ENCODE data around the gene CEP112.
"Not testable (repeated sequence)": the region's sequence is repeated elsewhere in the genome, so short reads cannot be mapped to it uniquely, and the experiment has no call there.

Gene CEP112

DNA sequence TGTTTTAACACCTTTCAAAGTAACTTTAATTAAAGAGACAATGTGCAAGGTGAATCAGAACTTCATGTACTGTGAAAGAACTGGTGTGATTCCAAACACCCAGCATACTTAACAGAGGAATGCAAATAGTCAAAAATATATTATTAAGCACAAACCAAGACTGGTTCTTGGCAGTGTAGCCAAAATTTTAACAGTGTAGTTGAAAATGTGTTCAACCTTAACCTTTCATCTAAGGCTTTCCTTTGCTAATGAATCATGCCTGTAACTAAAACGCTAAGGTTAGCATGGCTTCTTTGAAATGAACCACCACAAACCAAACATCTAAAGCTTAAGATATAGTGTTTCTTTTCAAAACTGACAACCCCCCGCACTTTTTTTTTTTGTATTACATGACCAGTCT lies 484.2 kb downstream of the CEP112 start:
- no peak for DNase-seq

DNA sequence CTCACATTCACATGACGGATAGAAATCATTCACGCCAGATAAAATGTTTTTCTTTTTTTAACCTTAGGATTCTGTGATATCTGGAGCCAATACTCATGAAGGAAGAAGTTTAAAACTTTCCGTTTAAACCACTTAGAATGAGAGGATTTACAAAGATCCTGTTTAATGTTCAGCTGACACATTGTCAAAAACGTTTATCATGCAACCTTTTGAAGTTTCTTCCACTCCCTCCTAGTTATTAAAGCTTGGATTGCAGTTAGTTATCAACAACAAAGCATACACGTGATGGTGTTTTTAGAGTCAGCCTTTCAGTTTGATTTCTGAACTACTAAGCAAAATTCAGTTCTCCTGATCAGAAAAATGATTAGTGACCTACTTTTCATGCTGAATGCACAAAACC lies 487.2 kb downstream of the CEP112 start:
- no peak for DNase-seq

DNA sequence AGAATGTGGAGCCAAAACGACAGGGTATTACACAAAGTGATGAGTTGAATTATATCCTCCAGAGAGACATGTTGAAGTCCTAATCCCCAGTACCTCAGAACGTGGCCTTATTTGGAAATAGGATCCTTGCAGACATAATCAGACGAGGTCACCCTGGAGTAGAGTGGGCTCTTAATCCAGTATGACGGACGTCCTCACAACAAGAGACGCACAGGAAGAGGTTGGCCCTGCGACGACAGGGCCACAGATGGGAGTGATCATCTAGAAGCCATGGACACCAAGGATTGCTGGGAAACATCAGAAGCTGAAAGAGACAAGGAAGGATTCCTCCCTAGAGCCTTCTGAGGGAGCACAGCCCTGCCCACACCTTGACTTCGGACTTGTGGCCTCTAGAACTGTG lies 488.0 kb downstream of the CEP112 start:
- DNase-seq, result no peak

DNA sequence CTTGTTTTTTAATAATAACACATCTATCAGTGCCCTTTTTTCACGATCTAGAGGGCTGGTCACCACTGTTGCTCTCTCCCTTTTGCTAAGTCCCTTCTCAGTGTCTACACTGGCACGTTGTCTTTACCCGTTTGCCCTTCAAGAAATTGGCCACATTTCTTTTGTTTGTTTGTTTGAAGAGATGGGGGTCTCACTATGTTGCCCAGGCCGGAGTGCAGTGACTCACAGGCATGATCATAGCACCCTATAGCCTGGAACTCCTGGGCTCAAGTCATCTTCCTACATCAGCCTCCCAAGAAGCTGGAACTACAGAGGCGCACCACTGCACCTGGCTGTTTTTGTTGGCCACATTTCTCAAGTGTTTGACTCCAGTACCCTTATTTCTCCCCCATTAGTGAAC lies 492.5 kb downstream of the CEP112 start:
- no peak for DNase-seq

DNA sequence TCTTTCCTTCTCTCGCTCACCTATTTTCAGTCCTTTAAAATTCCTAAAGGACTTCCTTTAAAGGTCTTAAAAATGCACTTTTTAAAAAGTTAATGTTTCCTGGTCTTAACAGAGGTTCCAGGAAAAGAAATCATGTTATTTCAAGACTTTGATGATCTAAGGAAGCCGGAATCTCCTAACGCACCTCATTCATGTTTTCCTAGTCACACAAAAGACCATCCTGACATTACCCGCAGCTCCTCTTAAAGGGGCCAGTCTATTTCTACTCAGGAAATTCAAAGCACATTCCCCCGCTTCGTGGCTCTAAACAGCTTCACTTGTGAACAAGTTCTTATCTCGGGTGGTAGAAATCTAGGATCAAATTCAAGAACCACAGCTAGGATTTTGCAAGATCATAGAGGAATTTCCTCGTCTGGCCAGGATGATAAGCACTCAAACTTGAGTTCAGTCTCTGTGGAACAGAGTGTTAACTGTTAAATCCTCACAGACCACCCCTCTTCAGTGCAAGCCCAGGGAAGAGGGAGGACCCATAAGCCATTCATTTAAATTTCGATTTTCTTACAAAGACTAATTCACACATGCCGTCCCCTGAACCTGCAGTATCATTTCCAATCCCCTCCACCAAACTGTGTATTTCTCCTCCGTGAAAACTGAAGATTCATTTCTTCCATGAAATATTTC lies 493.4 kb downstream of the CEP112 start:
- DNase-seq, result no peak

DNA sequence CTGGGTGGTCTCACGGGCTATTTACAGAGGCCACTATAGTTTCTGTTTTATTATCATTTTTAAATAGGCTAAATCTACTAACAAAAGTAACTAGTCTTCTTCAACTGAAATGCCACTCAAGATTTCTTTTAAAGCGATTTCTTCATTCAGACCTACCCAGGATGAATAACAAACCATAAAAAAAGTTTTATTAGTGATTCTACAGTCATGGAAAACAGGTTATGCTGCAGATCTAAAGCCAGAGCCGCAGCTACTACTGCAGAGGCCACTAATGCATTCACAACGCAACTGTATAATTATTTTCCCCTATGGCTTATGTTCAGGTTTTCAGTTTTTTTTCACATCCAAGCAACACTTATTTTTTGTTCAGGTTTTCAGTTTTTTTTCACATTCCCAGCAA lies 494.3 kb downstream of the CEP112 start:
- DNase-seq, result no peak

DNA sequence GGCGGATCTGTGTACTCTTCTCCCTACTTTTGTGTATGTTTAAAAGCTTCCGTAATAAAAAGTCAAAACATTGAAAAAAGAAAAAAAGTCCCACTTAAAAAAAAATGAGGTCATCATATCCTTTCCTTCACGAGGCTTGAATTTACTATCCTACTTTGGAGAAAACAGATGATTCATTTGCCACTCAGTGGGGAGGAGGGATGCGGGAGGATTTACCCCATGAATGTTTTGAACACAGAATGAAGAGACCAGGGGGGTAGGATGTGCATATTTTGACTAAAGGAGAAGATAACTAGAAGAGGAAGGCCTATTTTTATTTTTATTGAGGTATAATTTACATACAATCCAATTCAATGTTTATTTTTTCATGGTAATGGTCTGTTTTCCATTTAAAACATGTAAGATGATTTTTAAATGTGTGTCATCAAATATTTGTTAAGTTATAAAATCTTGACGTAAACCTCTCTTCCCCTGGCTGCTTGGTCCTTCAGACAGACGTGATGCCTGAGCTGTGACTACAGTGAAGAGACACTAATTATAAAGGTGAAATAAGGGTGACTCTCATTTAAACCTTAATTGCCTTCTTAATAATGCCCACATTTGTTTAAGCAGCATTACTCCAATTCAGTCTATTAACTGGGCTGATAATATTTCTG lies 495.1 kb downstream of the CEP112 start:
- DNase-seq, result no peak

DNA sequence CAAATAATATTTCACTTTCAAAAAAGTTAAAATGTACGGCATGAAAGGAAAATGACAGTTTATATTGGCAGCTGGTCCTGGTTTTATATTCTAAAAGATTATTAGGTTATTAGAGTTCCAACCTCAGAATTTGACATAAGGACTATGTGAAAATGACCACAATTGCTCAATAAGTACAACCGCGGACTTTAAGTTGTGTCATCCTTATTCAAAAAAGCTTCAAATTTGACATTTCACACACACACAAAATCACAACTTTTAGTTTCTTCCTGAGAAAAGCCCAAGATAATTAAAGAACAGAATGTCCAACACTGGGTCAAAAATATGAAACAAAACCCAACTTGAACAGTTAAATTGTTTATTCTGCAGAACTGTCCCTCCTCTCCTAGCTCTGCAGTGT lies 497.3 kb downstream of the CEP112 start:
- no peak for DNase-seq

DNA sequence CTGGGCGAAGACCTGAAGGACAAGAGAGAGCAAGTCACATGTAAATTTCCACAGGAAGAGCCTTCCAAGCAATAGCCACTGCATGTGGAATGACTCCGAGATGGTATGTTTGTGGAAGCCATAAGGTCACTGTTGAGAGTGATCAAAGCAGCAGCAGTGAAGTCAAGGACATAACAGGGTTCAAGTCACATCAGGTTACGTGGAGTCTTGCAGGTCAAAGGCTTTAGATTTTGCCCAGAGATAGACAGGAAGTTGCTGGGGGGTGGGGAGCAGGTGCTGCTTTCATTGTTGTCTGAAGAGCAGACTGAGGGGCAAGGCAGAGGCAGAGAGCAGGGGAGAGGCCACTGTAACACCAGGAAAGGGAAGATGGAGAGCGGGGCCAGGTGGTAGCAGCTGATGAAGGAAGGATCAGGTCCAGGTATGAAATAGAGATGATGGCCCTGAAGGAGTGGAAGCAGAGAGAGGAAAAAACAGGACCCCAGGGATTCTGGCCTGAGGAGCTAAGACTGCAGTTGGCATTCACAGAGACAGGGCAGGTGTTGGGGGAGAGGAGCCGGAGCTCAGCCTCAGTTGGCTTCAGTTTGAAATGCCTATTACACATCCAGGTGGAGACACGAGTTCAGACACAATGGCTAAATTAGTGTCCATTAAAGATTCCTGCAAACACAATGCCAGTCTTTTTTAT lies 501.2 kb downstream of the CEP112 start:
- no peak for DNase-seq

DNA sequence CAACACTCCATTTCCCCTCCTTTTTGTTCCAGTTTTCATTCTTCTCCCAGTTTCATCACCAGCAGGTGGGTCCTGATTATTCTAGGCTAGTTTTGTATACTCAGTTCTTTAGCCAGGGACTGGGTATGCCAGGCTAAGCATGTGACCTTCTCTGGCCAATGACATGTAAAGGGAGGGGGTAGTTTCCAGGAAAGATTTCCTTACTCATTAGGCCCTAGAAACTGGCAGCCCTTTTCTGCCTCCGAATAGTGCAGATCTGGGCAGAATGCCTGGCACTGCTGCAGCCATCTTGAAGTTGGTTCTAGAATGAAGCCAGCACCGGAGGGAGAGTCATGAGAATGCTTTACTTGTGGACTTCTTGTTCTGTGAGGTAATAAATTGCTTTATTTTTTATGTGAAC lies 503.6 kb downstream of the CEP112 start:
- DNase-seq, result no peak

DNA sequence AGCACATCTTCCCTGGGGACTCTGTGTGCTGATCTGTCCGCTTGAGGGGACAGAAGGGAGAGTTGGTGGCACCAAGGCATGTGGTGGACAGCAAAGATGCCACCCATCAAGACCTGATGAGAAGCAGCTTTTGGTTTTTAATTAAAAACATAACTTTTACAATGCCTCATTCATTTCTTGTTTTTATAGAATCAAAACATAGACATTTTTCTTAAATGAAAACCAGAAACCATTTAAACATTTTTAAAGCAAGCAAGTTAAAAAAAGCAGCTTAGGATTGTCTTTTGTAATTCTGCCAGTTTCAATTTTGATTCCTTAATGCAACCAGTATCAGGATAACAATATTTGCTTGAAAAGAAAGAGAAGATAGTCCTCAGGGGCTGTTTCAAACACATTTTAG lies 506.8 kb downstream of the CEP112 start:
- DNase-seq, result no peak

DNA sequence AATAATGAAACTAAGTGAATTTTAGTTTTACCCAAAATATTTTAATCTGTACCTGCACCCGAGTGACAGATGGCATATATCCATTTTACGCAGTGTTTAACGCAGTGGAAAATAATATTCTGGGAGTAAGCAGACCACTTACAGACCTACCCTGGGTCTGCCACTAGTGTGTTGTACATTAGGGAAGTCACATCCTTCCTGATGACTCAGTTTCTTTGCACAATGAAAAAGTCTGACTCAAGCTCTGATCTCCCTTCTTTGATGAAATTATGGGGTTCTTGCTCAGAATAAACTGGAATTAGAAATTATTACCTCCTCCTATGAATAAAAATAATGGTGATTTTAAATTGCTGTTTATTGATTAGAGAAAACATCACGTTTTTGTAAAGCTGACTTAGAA lies 507.3 kb downstream of the CEP112 start:
- DNase-seq, result no peak

DNA sequence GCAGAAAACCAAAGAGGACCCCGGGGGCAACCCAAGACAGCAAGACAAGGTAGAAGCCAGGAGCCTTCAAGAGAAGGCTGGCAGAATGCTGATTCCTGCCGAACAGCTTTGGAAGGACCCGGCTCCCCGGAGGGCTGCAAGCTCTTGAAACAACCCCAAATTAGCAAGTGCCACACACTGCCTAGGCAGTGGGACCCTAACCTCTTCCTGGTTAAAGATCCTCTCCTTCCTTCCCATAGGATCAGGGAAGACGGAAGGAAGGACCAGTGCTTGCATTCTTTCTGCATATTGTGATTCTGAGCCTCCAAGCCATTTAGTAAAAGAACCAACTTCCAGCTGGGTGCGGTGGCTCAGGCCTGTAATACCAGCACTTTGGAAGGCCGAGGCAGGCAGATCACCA lies 508.5 kb downstream of the CEP112 start:
- no peak for DNase-seq

DNA sequence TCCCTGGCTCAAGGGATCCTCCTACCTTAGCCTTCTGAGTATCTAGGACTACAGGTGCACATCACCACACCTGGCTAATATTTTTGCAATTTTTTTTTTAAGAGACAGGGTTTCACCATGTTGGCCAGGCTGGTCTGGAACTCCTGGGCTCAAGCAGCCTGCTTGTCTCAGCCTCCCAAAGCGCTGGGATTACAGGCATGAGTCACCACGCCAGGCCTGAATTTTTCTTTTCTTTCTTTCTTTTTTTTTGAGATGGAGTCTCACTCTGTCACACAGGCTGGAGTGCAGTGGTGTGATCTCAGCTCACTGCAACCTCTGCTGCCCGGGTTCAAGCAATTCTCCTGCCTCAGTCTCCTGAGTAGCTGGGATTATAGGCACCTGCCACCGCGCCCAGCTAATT lies 510.2 kb downstream of the CEP112 start:
- DNase-seq, result not testable (repeated sequence)

DNA sequence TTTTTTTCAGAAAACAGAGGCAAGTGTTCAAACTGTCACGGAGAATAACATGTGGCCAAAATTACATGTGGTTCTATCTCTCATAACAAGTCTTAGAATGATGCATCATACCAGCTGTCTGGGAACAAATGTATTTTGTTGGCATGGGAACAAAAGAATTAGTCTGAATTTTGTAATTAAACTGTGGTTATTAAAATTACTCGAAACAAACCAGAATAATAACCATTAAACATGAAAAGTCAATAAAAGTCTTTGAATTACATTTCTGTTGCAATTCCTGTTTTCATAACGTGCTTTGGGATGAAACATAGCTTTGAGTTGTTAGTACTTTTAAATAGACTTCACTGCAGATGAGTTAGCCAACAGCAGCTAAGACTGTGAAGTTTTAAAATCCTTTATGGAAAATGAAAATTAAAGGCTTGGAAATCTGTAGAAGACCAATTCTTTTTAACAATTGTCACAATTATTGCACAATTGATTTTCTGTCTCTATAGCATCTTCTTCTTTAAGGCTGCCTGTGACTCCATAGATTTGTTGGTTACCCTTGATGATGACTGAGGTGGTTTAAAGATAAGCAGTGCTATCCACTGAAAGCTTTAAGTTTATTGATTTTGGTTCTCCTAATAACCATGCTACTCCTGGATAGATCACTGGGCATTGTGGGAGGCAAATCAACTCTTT lies 512.6 kb downstream of the CEP112 start:
- no peak for DNase-seq

DNA sequence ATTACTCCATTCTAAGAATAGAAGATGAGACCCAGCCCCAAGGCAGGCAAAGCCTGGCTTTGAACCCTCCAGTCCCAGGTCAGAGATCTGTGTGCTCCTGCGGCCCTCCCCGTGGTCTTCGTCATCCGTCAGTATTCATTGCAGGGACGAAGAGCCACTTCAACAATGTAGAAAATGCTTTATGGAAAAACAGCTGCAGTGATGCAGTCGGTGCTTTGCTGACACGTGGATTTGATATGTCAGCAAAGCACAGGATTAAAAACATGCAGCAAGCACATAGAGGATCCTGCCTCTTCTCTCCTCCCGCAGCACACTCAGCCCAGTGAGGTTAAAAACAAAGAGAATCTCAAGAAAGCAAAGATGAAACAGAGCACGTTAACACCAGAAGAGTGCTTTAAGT lies 513.4 kb downstream of the CEP112 start:
- DNase-seq, result no peak

DNA sequence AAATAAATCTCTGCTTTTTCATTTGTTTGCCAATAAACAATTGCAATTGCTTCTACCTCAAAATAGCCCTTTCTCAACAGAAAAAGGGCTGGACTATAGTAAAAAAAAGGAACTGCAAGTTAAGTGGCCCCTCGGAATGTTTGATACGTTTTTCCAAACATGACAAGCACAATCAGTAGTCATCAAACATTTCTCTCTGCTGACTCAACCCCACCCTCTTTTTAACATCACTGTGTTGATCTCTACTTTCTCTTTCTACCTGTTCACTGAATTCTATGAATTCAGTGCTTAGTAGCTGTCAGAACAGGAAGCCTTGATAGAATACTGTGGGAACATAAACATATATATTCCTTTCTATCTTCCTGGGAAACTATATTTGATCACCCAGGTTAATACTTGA lies 514.0 kb downstream of the CEP112 start:
- no peak for DNase-seq

DNA sequence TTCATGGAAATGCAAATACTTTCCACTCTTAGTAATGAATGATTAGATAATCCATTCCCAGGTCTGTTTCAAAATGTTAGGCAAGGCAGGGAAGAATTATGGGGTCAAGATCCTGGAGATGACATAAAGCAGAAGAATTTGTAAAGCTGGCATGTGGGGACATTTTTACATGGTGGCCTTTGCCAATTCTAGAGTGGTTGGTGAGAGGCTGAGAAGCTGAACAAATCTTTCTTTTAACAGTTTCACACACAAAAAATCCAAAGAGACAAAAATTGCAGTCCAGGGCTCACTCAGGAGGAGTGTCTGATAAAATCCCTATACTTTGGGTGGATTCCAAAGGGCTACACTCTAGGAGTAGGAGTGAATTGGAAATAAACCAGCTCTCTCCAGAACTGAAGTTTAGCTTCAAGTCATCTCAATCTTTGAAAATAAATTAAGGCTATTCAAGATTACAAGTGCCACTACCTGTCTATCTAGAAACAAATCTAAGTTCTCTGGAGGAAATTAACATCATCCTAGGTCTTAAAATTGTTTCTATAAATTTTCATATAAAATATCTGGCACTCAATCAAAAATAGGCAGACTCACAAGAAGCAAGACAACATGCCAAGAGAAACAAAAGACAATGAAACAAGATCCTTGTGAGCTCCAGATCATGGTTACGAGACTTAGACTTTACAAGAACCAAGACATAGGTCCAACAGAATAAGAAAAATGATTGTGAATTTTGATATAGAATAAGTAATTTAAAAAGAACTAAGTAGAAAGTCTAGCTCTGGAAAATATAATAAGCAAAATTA lies 517.5 kb downstream of the CEP112 start:
- DNase-seq, result no peak

DNA sequence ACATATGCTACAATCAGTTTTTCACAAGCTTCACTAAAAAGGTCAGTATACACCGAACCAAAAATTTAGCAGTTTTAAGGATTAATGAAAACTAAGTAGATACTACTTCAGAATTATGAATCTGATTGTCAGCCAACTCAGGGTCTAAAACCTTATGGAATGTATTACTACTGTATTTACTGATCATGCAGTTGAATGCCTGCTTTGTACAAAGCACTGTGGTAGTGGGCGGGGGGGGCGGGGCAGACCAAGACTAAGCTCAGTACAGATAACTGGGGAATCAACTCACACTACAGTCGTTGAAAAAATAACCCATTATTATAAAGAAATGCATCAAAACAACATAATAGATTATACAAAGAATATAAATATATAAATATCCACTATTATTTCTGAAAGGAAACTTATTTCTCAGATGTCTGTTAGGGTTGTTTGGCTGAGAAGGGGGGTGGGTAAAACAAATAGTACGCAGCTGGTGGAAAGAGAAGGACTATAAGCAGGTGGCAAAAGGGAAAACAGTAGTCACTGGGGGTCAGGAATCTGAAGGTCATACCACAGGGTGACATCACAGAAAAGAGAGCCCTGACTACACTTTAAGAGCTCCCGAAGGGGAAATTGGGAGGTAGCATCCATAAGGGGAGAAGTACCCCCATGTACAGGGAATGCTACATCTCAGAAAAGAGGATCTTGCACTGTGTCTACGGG lies 521.1 kb downstream of the CEP112 start:
- no peak for DNase-seq

DNA sequence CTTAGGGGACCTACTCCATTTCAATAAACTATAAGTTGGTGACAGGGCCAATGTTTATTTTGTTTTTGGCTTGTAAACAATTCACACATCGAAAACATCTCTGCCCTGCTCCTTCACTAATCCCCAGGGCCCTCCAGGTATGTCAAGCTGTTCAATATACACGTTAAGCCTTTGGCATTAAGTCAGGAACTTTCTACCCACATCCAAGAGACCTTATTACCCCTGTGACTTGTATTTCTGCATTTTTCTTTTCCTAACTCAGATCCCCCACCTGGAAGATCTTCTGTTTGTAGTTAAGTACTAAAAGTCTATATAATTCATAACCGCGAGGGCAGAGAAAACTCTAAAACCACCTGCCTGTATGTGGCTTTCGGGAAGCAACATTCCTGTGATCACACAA lies 523.7 kb downstream of the CEP112 start:
- no peak for DNase-seq

DNA sequence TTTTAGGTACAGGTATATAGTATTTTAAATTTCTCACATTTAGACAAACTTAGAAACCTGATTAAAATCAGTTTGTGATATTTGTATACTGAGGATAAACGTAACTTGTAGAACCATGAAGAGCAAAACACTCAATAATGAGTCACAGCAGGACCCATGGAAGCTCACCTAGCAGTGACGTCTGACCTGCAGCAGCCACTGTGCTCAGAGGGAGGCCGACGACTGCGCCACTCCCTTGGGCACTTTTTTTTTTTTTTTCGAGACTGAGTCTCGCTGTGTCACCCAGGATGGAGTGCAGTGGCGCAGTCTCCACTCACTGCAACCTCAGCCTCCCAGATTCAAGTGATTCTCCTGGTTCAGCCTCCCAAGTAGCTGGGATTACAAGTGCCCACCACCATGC lies 524.3 kb downstream of the CEP112 start:
- no peak for DNase-seq

DNA sequence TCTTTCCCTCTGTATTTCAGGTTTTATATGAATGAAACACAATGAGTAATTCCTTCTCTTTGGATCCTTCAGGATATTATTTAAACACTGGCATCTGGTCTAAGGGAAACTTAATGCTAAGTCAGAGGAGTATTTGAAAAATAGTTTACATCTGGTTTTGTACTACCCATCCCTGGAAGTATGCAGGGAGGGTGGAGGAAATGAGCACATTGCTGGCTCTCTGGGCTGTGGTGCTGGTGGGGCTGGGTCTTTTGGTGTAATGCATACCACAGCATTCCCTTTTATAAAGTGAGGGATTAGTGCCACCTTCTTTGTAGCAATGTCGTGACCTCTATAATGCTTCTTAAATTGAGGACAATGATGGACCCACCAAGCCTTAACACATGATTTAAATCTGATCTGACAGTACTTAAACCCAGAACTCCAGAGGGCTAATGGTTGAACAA lies 525.0 kb downstream of the CEP112 start:
- DNase-seq, result no peak
